Embryonic facial prominence (tissue), 1 donor: ENCODE data around the gene CDH20.
"Not testable (repeated sequence)": the region's sequence is repeated elsewhere in the genome, so short reads cannot be mapped to it uniquely, and the experiment has no call there.

Experiments used
- DNase-seq: peaks from one replicate; pipeline ENCODE4 v3.0.0-alpha.2; 2016; ENCODE audit errors: extremely low spot score

CDH20 gene

GRCh38 chr18:61348230-61348629 is 15.0 kb downstream of the CDH20 start:
- DNase-seq = no peak

- DNase-seq = no peak
These were observed 17.3 kb downstream of the CDH20 start for GRCh38 chr18:61350578-61350977.

- no peak for DNase-seq
These were observed 18.8 kb downstream of the CDH20 start for GRCh38 chr18:61352059-61352458.

- DNase-seq = no peak
These were observed 19.4 kb downstream of the CDH20 start for GRCh38 chr18:61352611-61353010.

- DNase-seq = no peak
These were observed 27.5 kb downstream of the CDH20 start for GRCh38 chr18:61360404-61361383.

DNA sequence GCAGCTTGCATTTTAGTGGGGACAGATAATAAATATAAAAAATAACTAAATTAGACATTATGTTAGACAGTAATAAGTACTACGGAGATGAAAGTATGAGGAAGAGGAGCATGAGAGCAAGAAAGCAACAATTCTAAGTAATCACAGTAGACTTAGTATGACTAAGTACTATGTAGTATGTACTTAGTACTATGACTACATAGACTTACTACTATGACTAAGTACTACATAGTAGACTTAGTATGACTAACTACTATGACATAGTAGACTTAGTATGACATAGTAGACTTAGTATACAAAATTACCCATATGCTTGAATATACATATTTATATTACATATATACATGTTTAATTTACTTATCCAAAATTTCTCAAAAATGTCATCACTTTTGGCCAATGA is 29.3 kb downstream of the CDH20 start:
- DNase-seq = no peak

GRCh38 chr18:61364953-61365352 is 31.7 kb downstream of the CDH20 start:
- no peak for DNase-seq

DNA sequence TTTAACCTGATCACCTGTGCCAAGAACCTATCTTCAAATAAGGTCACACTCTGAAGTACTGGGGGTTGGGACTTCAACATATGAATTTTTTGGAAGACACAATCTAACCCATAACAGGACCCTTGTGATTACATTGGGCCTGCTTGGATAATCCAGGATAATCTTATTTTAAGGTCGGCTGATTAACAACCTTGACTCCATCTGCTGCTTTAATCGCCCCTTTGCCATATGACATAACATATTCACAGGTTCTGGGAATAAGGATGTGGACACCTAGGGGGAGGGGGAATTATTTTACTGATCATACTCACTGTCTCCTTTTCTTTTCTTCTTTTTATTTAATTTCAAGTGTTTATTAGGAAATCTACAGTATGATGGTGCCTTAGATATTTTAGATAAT is 34.8 kb downstream of the CDH20 start:
- DNase-seq = no peak

DNA sequence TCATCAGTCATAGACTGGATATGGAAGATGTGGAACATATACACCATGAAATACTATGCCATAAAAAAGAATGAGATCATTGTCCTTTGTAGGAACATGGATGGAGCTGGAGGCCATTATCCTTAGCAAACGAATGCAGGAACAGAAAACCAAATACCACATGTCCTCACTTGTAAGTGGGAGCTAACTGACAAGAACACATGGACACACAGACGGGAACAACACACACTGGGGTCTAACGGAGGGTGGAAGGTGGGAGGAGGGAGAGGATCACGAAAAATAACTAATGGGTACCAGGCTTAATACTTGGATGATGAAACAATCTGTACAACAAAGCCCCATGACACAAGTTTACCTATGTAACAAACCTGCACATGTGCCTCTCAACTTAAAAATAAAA is 36.4 kb downstream of the CDH20 start:
- not testable (repeated sequence) for DNase-seq

GRCh38 chr18:61371111-61371510 is 37.9 kb downstream of the CDH20 start:
- DNase-seq = no peak

DNA sequence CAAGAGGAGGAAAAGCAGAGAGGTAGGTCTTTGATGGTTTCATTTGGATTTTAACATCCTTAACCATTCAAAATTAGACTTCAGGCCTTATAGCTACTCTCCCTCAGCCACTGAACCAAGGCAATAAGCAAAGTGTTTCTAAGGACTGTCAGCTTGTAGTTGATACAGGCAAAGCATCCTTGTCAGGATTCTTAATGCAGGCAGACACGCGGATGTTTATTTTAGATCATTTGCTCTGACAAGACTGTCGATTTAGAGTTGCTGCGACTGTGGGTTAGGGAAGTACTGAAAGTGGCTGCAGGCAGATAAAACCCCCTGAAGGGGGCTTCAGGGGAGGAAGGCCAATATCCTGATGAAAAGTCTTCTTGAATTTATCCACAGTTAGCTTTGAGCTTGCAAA is 46.6 kb downstream of the CDH20 start:
- DNase-seq = no peak

DNA sequence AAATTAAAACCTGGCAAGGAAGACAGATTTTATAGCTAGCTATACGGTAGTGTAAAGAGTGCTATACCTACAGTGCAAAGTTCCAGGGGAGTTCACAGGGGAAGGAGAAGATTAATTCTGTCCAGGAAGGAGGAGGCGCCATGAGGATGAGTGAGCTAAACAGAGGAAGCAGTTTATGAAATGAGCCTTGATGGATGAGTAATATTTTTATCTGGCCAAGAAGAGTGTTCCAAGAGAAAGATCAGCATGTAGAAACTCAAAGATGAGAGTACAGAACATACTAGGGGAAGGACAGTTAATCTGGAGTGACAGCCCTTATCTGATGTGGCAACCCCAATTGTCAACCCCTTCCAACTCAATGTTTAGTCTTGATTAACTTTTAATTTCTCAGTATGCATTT is 54.8 kb downstream of the CDH20 start:
- no peak for DNase-seq

DNA sequence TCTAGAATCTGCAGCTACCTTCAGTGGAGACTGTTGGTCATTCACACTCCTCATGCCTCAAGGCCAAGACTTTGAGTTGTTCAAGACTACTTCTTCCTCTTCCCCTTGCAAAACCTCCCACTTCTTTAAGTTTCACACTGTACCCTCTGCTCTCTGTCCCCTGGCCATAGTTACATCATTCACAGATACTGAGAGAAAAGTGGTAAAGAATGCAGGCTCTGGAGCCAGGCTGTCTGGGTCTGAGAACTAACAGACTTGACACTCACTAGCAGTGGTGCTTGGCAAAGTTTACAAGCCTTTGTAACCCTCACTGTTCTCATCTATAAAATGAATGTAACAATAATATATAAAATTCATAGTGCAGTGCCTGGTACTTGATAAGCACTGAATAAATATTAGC is 61.8 kb downstream of the CDH20 start:
- no peak for DNase-seq

- no peak for DNase-seq
These were observed 64.0 kb downstream of the CDH20 start for GRCh38 chr18:61397222-61397621.

DNA sequence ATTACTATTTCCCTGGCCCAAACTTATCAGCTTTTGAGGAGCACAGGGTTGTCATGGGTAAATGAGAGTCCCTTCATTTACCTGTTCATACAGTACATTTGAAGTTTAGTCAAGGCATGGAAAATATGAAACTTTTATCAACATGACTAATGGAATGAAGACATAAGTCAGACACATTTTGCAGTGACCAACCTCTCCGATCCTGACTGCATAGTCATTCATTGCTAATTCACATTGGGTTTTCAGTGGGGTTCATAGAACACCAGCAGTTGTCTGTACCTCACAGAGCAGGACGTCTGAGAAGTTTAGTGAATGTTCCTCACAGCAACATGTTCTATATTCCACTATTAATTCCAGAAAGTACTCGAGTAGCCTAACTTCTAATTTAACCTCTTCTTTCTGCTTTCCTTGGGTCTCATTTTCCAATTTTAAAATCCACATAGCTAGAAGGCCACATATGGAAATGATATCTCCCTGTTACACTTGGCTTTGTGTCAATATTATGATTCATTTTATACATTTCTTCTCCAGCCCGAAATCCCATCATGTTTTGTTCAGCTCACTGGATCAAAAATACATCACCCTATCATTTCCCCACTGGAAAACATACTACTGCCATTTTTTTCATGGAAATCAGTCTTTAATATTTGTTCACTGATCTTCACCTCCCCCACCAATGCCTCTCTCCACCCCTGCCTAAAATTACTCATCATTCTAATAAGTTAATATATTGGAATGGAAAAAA is 65.9 kb downstream of the CDH20 start:
- peak; percentile 71 for DNase-seq

- no peak for DNase-seq
These were observed 66.9 kb downstream of the CDH20 start for GRCh38 chr18:61400016-61400635.

DNA sequence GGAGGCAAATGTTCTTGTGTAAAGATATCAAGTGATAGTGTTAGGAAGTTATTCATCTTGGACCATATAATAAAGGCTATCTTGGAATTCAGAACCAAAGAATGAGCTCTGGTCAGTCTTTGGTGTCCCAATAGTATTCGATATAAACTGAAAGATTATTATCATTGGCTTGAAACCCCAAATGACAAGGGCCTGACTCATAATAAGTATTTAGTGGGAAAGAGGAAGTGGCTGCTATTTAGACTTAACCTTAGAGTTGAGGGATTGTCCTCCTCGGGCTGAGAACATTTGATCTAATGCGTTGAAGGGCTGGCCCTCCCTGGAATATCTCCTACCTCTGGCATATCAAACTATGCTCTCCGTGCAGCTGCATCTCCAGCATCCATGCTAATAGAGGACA is 67.5 kb downstream of the CDH20 start:
- DNase-seq = no peak

DNA sequence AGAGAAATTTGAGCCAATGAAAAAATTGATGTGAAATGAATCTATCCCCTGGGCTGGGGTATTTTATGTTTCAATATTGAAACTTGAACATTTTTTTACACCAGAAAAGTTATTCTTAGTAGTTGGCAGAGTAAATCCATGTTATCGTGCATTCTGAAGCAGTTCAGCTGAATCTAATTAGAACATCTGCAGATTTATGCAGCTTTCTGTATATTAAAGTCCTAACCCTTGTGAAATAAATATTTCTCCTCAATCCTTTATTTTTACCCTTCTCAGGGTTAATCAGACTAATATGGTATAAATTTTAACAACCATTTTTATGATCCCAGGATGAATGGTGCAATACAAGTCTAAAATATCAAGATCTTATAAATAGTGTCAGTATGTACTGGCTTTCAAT is 69.5 kb downstream of the CDH20 start:
- DNase-seq = no peak

DNA sequence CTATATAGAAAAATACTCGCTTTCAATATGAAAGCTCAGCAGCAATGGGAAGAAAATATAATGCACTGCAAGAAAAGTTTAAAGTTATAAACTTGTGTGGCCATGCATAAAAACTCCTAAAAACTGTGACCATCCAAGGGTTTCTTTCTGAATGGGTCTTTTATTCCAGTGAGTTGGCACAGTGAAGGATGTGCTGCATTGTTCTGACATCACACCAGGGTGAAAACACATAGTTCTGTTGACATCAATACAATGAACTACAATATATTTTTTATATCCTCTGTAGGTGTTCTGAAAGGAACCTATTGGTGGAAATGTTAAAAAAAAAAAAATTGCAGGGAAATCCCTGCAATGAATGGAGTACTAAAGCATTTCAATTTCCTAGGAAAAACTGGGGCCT is 80.2 kb downstream of the CDH20 start:
- no peak for DNase-seq

GRCh38 chr18:61414086-61414485 is 80.9 kb downstream of the CDH20 start:
- no peak for DNase-seq

DNA sequence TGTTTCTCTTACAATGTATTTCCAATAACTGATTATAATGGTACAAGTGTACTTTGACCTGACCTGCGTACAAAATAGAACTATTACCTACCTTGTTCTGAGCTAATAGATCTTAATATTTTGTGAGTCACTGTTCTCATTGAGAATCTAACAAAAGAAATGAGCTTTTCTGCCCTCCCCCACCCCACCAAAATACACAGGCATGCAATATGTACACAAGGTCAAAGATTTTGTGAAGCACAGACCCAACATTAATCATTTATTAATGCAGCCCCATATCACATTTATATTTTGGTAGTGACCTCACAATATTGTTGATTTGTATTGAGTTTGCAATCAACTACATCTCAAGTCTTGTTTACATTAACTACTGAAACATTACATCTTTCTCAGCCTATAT is 86.5 kb downstream of the CDH20 start:
- DNase-seq = no peak

- DNase-seq = no peak
These were observed 87.1 kb downstream of the CDH20 start for GRCh38 chr18:61420218-61420885.
